Fibroblast of the aortic adventitia (primary cell): Measurements from ENCODE around the gene DPM1. TPM values are rescaled to one million over a fixed set of nuclear protein-coding genes. Genes with fewer than 3 reads are reported as not detected.

ENCODE experiments used
- DNase-seq: peaks from one replicate; pipeline ENCODE4 v3.0.0-alpha.2; 2010; ENCODE audit warnings: low read depth
- H3K4me3 ChIP-seq: 2 replicates; pipeline ENCODE4 v1.5.1; 2011; ENCODE audit warnings: low read depth, mild to moderate bottlenecking, control low read depth, low read length, moderate library complexity
- CTCF ChIP-seq: IDR thresholded peaks from 2 replicates; pipeline ENCODE4 v1.5.1; 2011; ENCODE audit warnings: mild to moderate bottlenecking, low read length, control low read depth, inconsistent platforms; ENCODE audit not compliant: insufficient read depth
- total RNA-seq: library from RNA; depleted of rRNA; stranded (reverse); fragments of >200 nt; gene quantifications from 2 replicates; pipeline ENCODE4 v1.2.3, GENCODE V29; 2012; ENCODE audit warnings: low replicate concordance

DPM1 gene
- total RNA-seq, 1 donor = 70.8 TPM

- no peak overlapping the region for H3K4me3 ChIP-seq
- no peak for DNase-seq
- no peak for TF ChIP-seq CTCF
Observed at GRCh38 chr20:50992336-50992732, 34.0 kb upstream of the DPM1 start.

- DNase-seq = no peak
- no peak overlapping the region for H3K4me3 ChIP-seq
- TF ChIP-seq CTCF = no peak
Observed at GRCh38 chr20:50991076-50991475, 32.7 kb upstream of the DPM1 start.

- DNase-seq = peak; percentile 94
- no peak overlapping the region for H3K4me3 ChIP-seq
- TF ChIP-seq CTCF = peak; percentile 85
Observed at GRCh38 chr20:50987493-50988210, 29.3 kb upstream of the DPM1 start.

- no peak for TF ChIP-seq CTCF
- no peak for DNase-seq
- H3K4me3 ChIP-seq = no peak overlapping the region
Observed at GRCh38 chr20:50983321-50983720, 25.0 kb upstream of the DPM1 start.

- H3K4me3 ChIP-seq = no peak overlapping the region
- TF ChIP-seq CTCF = no peak
- DNase-seq = peak; percentile 62
Observed at GRCh38 chr20:50982363-50982762, 24.0 kb upstream of the DPM1 start.

- H3K4me3 ChIP-seq = no peak overlapping the region
- no peak for TF ChIP-seq CTCF
Observed at GRCh38 chr20:50981714-50982048, 23.3 kb upstream of the DPM1 start.

More at GRCh38 chr20:50981714-50982048, 23.3 kb upstream of the DPM1 start:
- no peak for DNase-seq
